Neural cell (in vitro differentiated cells): ENCODE data around the gene MAP2K1.

ENCODE experiments used
- CTCF ChIP-seq: fragments of 450-650 bp; IDR thresholded peaks from 2 replicates; pipeline ENCODE4 v1.5.1; 2014; ENCODE audit warnings: antibody characterized with exemption, mild to moderate bottlenecking, moderate library complexity; ENCODE audit not compliant: poor library complexity, severe bottlenecking
- EP300 ChIP-seq: fragments of 450-650 bp; conservative IDR thresholded peaks from 2 replicates; pipeline ENCODE4 v1.6.1; 2014; ENCODE audit warnings: antibody characterized with exemption, mild to moderate bottlenecking, moderate library complexity; ENCODE audit not compliant: poor library complexity, severe bottlenecking
- EZH2 ChIP-seq: fragments of 200-600, 300-800 bp; shearing (Covaris generic), sonication (generic); IDR thresholded peaks from 2 replicates; pipeline ENCODE4 v1.6.1; 2014; ENCODE audit warnings: antibody characterized with exemption, low read length, borderline replicate concordance, mild to moderate bottlenecking; ENCODE audit not compliant: insufficient read depth, poor library complexity, severe bottlenecking
- POLR2AphosphoS5 ChIP-seq: IDR thresholded peaks from 2 replicates; pipeline ENCODE4 v1.6.1; 2012
- RAD21 ChIP-seq: fragments of 450-650 bp; conservative IDR thresholded peaks from 2 replicates; pipeline ENCODE4 v1.6.1; 2014; ENCODE audit warnings: antibody characterized with exemption, mild to moderate bottlenecking, moderate library complexity
- SMC3 ChIP-seq: fragments of 450-650 bp; conservative IDR thresholded peaks from 2 replicates; pipeline ENCODE4 v1.6.1; 2014; ENCODE audit warnings: antibody characterized with exemption, mild to moderate bottlenecking, moderate library complexity; ENCODE audit not compliant: poor library complexity
- TAF1 ChIP-seq: IDR thresholded peaks from 2 replicates; pipeline ENCODE4 v1.6.1; 2012; ENCODE audit warnings: low read depth
- TF ChIP-seq, protein P1 (sequence below): IDR thresholded peaks from 2 replicates; pipeline ENCODE4 v1.6.1; 2012; ENCODE audit warnings: borderline replicate concordance

DNA sequence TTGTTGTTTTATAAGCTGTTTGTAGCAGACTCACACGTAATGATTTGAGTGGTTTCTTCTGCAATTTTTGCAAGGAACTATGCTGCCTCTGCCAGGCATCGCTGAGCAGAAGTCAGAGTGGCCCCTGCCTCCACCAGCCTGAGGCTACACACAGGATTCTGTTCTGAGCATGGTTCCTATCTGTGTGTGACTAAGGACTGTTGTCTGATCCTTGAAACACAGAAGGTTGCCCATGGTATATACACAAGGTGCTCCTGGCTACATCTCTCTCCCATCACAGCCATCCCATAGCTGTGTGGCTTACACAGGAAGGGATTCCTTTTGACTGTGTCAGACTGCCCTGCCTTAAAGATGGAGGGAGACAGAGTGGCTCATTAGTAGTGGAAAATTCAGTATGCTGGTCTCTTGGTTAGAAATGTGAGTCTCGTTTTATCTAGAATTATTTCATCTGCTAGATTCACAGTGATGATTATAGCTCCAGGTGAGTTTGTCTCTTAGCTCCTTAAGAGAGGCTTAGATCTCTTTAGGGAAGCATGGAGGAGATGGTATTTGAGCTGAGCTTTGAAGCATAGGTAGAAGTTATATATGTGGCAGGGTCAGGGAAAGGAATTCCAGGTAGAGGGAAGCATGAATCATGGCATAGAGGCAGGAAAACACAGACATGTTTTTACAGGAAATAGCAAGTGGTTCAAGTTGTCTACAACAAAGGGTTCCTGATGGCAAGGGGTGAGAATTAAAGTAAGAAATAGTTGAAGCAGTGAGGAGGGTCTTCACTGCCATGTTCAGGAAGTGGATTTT lies 73.3 kb downstream of the MAP2K1 start:
- TF ChIP-seq TAF1: no peak
- TF ChIP-seq EZH2: no peak
- TF ChIP-seq, protein P1, sequence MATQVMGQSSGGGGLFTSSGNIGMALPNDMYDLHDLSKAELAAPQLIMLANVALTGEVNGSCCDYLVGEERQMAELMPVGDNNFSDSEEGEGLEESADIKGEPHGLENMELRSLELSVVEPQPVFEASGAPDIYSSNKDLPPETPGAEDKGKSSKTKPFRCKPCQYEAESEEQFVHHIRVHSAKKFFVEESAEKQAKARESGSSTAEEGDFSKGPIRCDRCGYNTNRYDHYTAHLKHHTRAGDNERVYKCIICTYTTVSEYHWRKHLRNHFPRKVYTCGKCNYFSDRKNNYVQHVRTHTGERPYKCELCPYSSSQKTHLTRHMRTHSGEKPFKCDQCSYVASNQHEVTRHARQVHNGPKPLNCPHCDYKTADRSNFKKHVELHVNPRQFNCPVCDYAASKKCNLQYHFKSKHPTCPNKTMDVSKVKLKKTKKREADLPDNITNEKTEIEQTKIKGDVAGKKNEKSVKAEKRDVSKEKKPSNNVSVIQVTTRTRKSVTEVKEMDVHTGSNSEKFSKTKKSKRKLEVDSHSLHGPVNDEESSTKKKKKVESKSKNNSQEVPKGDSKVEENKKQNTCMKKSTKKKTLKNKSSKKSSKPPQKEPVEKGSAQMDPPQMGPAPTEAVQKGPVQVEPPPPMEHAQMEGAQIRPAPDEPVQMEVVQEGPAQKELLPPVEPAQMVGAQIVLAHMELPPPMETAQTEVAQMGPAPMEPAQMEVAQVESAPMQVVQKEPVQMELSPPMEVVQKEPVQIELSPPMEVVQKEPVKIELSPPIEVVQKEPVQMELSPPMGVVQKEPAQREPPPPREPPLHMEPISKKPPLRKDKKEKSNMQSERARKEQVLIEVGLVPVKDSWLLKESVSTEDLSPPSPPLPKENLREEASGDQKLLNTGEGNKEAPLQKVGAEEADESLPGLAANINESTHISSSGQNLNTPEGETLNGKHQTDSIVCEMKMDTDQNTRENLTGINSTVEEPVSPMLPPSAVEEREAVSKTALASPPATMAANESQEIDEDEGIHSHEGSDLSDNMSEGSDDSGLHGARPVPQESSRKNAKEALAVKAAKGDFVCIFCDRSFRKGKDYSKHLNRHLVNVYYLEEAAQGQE: no peak
- TF ChIP-seq CTCF: no peak
- no peak for TF ChIP-seq POLR2AphosphoS5
- TF ChIP-seq RAD21: no peak
- TF ChIP-seq EP300: no peak
- no peak for TF ChIP-seq SMC3
